ENCODE data around the gene MFAP1.

DNA sequence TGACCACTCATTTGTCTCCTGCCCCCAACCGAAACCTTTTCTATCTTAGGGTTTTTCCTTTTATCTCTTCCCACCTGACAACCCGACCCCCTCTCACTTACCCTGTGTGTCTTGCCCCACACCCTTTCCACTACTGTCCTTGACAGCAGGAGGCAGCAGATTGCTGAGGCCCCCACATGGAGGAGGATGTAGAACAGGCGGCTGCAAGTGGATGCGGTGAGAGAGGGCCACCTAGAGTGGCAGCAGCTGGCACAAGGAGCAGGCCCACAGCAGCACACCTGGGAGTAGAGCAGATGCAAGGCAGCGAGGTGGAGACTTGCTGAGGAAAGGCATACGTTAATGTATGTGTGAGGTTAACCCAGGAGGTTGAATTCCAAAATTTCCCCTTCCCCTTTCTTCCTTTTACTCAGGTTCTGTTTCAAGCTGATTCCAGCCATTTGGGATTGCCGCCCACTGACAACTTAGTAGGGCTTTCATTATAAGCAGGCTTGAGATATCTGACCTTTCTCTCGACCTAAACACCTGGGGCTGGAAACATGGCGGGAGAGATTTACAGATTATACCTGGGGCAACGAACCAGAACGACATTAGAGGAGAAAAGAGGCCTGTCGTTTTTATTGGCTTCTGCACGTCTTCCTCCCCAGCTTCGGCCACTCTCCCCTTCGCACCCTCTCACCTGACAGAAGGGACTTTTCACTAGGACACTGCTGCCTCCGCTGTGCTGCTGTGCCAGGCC, 25.1 kb downstream of the MFAP1 start:
- TF ChIP-seq, protein P1, sequence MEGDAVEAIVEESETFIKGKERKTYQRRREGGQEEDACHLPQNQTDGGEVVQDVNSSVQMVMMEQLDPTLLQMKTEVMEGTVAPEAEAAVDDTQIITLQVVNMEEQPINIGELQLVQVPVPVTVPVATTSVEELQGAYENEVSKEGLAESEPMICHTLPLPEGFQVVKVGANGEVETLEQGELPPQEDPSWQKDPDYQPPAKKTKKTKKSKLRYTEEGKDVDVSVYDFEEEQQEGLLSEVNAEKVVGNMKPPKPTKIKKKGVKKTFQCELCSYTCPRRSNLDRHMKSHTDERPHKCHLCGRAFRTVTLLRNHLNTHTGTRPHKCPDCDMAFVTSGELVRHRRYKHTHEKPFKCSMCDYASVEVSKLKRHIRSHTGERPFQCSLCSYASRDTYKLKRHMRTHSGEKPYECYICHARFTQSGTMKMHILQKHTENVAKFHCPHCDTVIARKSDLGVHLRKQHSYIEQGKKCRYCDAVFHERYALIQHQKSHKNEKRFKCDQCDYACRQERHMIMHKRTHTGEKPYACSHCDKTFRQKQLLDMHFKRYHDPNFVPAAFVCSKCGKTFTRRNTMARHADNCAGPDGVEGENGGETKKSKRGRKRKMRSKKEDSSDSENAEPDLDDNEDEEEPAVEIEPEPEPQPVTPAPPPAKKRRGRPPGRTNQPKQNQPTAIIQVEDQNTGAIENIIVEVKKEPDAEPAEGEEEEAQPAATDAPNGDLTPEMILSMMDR (IDR thresholded peaks at IDR 0.05): no peak
- TF ChIP-seq EP300 (IDR thresholded peaks at IDR 0.05) (no peak), POLR2A (IDR thresholded peaks at IDR 0.05) (no peak)
